ENCODE measurements around the gene SLC2A6. TPM values are rescaled to one million over a fixed set of nuclear protein-coding genes. Genes with fewer than 3 reads are reported as not detected.

SLC2A6 gene
- total RNA-seq, 1 experiment from 2014 or later: 18.7 TPM

GRCh38 chr9:133468374-133468773, 10.5 kb downstream of the SLC2A6 start:
- Histone ChIP-seq H3K18ac (ENCODE audit: insufficient read length, low read depth, low read length) (no peak overlapping the region), H3K4ac (ENCODE audit: low read depth, low read length) (no peak overlapping the region), H3K23ac (ENCODE audit: insufficient read length, low read depth, low read length) (no peak overlapping the region), H3K79me1 (ENCODE audit: insufficient read depth, low read depth, low read length, poor library complexity, severe bottlenecking) (no peaks in the 10 kb centered on the region), H2AFZ (ENCODE audit: low read length) (no peak overlapping the region), H4K91ac (ENCODE audit: insufficient read length, low read depth, low read length) (no peak overlapping the region), H3K79me2 (ENCODE audit: insufficient read depth, low read length) (no peaks in the 10 kb centered on the region), H2BK15ac (ENCODE audit: low read depth, low read length) (no peak overlapping the region), H4K20me1 (ENCODE audit: control insufficient read depth, insufficient read depth, insufficient read length) (no peaks in the 10 kb centered on the region), H3K56ac (ENCODE audit: insufficient read length, low read depth, low read length) (no peak overlapping the region), H3K4me2 (ENCODE audit: insufficient read depth, insufficient read length, low read length) (no peak overlapping the region), H2BK120ac (ENCODE audit: low read depth, low read length, poor library complexity, severe bottlenecking) (no peak overlapping the region), H2BK20ac (ENCODE audit: low read depth, low read length, poor library complexity, severe bottlenecking) (no peak overlapping the region), H3K4me1 (ENCODE audit: insufficient read depth, low read length) (no peaks in the 10 kb centered on the region), H3K9me3 (ENCODE audit: control insufficient read depth, low read depth, low read length) (no peaks in the 10 kb centered on the region), H3K23me2 (ENCODE audit: insufficient read length, low read depth, low read length, poor library complexity, severe bottlenecking) (no peaks in the 10 kb centered on the region), H3K27ac (ENCODE audit: insufficient read length, low read depth, low read length) (no peak overlapping the region), H2BK12ac (ENCODE audit: insufficient read length, low read depth, low read length) (no peak overlapping the region), H2BK5ac (ENCODE audit: insufficient read length, low read length) (no peak overlapping the region), H4K5ac (ENCODE audit: insufficient read length, low read depth, low read length) (no peak overlapping the region), H3T11ph (ENCODE audit: low read length) (no peak overlapping the region), H3K27me3 (ENCODE audit: insufficient read depth, low read length) (no peaks in the 10 kb centered on the region), H3K14ac (ENCODE audit: insufficient read depth, low read length) (no peak overlapping the region), H4K8ac (replicated peaks; ENCODE audit: insufficient read length, low read depth, low read length) (no peak overlapping the region), H2AK5ac (ENCODE audit: insufficient read length, low read length) (no peak overlapping the region), H3K9ac (ENCODE audit: extremely low read depth, insufficient read length, low read length) (no peak overlapping the region)
- DNase-seq: no peak
- TF ChIP-seq, protein P1, sequence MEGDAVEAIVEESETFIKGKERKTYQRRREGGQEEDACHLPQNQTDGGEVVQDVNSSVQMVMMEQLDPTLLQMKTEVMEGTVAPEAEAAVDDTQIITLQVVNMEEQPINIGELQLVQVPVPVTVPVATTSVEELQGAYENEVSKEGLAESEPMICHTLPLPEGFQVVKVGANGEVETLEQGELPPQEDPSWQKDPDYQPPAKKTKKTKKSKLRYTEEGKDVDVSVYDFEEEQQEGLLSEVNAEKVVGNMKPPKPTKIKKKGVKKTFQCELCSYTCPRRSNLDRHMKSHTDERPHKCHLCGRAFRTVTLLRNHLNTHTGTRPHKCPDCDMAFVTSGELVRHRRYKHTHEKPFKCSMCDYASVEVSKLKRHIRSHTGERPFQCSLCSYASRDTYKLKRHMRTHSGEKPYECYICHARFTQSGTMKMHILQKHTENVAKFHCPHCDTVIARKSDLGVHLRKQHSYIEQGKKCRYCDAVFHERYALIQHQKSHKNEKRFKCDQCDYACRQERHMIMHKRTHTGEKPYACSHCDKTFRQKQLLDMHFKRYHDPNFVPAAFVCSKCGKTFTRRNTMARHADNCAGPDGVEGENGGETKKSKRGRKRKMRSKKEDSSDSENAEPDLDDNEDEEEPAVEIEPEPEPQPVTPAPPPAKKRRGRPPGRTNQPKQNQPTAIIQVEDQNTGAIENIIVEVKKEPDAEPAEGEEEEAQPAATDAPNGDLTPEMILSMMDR (conservative IDR thresholded peaks at IDR 0.05): no peak
- peaks cover 1 to 17% (median 11%) of the 10 kb centered on the region in 3 experiments; a peak in 6 of 7 replicates for H3K36me3 Mint-ChIP-seq (ENCODE audit: insufficient read depth in 1 of 3, low read depth in 3 of 3)
- no peaks in the 10 kb centered on the region for H3K27me3 Mint-ChIP-seq (ENCODE audit: low read depth)
- no peak overlapping the region for H3K27ac Mint-ChIP-seq
- H3K4me1 Mint-ChIP-seq: peaks cover under 1 to 2% of the 10 kb centered on the region in 2 experiments; a peak in 3 of 4 replicates
- no peak overlapping the region for H3K4me3 Mint-ChIP-seq
- WGBS (ENCODE audit: extremely low coverage, insufficient read length, low lambda C conversion rate): no CpG with 5 or more reads among the region's 11 CpGs
- no peaks in the 10 kb centered on the region for H3K9me3 Mint-ChIP-seq
